HepG2 (cell line): ENCODE results near the gene MRPL54. TPM values are rescaled to one million over a fixed set of nuclear protein-coding genes. Genes with fewer than 3 reads are reported as not detected.

ENCODE experiments used
- ATAC-seq: fragments of 200-7000 bp; cut with Tn5 transposase; 3 replicates; pipeline ENCODE4 v1.9.1; 2020; ENCODE audit warnings: mild to moderate bottlenecking, moderate library complexity
- BruUV-seq: library from RNA; stranded (reverse); fragments of 400-500 nt; replicated peaks from 2 replicates; lab custom pipeline; 2021; lab: Mats Ljungman, UMichigan
- CTCF ChIA-PET: fragments of 300-600 bp; formaldehyde crosslinking; extraction: SDS; loops from one replicate; lab custom pipeline; 2021; ENCODE audit warnings: low total read pairs, inconsistent platforms, low intra/inter-chr PET ratio; lab: Yijun Ruan, JAX
- POLR2A ChIA-PET: fragments of 350-600 bp; sonication (Branson Sonifier 250); formaldehyde crosslinking; loops from one replicate; lab custom pipeline; 2020; ENCODE audit warnings: antibody characterized with exemption, inconsistent platforms; lab: Yijun Ruan, JAX
- DNase-seq: peaks from one replicate; pipeline ENCODE4 v3.0.0-alpha.2; 2015; ENCODE audit warnings: low spot score
- FAIRE-seq: peaks from 3 replicates; lab custom pipeline; 2011; peaks lifted over from hg19 to GRCh38; lab: Jason Lieb, UNC
- H2AFZ ChIP-seq: one replicate; pipeline ENCODE4 v1.6.1; 2011; ENCODE audit warnings: low read length, inconsistent platforms
- H3K27ac ChIP-seq: fragments of 300-600 bp; 3 replicates; pipeline ENCODE4 v1.8.0; 2011; ENCODE audit warnings: mixed run types, mild to moderate bottlenecking, mixed read lengths, low read length, inconsistent platforms; ENCODE audit not compliant: insufficient read depth; ENCODE audit errors: extremely low read length
- H3K27me3 ChIP-seq, 2 experiments: fragments of 200-600 bp in 1 of 2; 2 replicates in 1 of 2; 3 replicates in 1 of 2; pipeline versions ENCODE4 v1.6.0 to v1.8.0; 2011; ENCODE audit warnings: low read length in 2 of 2, mild to moderate bottlenecking in 2 of 2, moderate library complexity in 2 of 2, inconsistent platforms in 1 of 2; ENCODE audit not compliant: insufficient read depth in 2 of 2, control insufficient read depth in 1 of 2
- H3K36me3 ChIP-seq, 2 experiments: fragments of 200-600 bp in 1 of 2; replicated peaks in 1 of 2; 2 replicates in 1 of 2; 3 replicates in 1 of 2; pipeline versions ENCODE4 v1.5.1 to v1.8.0; 2011; ENCODE audit warnings: low read length in 2 of 2, inconsistent platforms in 1 of 2; ENCODE audit not compliant: insufficient read depth in 2 of 2, control insufficient read depth in 1 of 2
- H3K4me1 ChIP-seq: 2 replicates; pipeline ENCODE4 v1.5.1; 2012; ENCODE audit warnings: low read length, inconsistent platforms; ENCODE audit not compliant: insufficient read depth
- H3K4me2 ChIP-seq: 2 replicates; pipeline ENCODE4 v1.6.0; 2011; ENCODE audit warnings: low read depth, low read length, inconsistent platforms
- H3K4me3 ChIP-seq, 3 experiments: fragments of 200-600 bp in 1 of 3; sonication (generic), shearing (Covaris generic) in 1 of 3; replicated peaks in 1 of 3; 2 replicates each; pipeline ENCODE4 v1.5.1; 2011 to 2016; ENCODE audit warnings: low read length in 3 of 3, inconsistent platforms in 2 of 3, low read depth in 2 of 3, mild to moderate bottlenecking in 2 of 3, control low read depth in 1 of 3, mixed read lengths in 1 of 3; ENCODE audit not compliant: insufficient read depth in 1 of 3
- H3K79me2 ChIP-seq: one replicate; pipeline ENCODE4 v1.6.1; 2011; ENCODE audit warnings: low read length, inconsistent platforms; ENCODE audit not compliant: insufficient read depth
- H3K9ac ChIP-seq: 2 replicates; pipeline ENCODE4 v1.6.0; 2011; ENCODE audit warnings: mild to moderate bottlenecking, low read depth, low read length, inconsistent platforms; ENCODE audit not compliant: insufficient read depth
- H3K9me3 ChIP-seq: 2 replicates; pipeline ENCODE4 v1.5.1; 2012; ENCODE audit warnings: mild to moderate bottlenecking, low read length
- H4K20me1 ChIP-seq: 2 replicates; pipeline ENCODE4 v1.6.0; 2011; ENCODE audit warnings: inconsistent platforms, mild to moderate bottlenecking, low read length, moderate library complexity; ENCODE audit not compliant: insufficient read depth
- ETV6 ChIP-seq: sonication (generic); formaldehyde crosslinking; conservative IDR thresholded peaks from 2 replicates; pipeline ENCODE4 v1.4.0; 2020; ENCODE audit warnings: missing genetic modification reagents
- HDAC2 ChIP-seq: sonication (generic); formaldehyde crosslinking; IDR thresholded peaks from 2 replicates; pipeline ENCODE4 v1.4.0; 2020; ENCODE audit warnings: missing genetic modification reagents
- HOMEZ ChIP-seq: IDR thresholded peaks from 2 replicates; pipeline ENCODE4 v1.6.1; 2016; ENCODE audit warnings: low read depth
- KAT7 ChIP-seq: IDR thresholded peaks from 2 replicates; pipeline ENCODE4 v1.6.1; 2018; ENCODE audit warnings: borderline replicate concordance, missing compliant biosample characterization
- MTF2 ChIP-seq: sonication (generic); formaldehyde crosslinking; IDR thresholded peaks from 2 replicates; pipeline ENCODE4 v1.5.0; 2020; ENCODE audit warnings: missing genetic modification reagents, borderline replicate concordance
- NR0B2 ChIP-seq: sonication (generic); formaldehyde crosslinking; IDR thresholded peaks from 2 replicates; pipeline ENCODE4 v1.4.0; 2020; ENCODE audit warnings: mild to moderate bottlenecking, missing genetic modification reagents
- RERE ChIP-seq: IDR thresholded peaks from 2 replicates; pipeline ENCODE4 v1.6.1; 2016; ENCODE audit warnings: low read depth, missing genetic modification reagents, missing compliant biosample characterization
- SETDB1 ChIP-seq: sonication (generic); formaldehyde crosslinking; IDR thresholded peaks from 2 replicates; pipeline ENCODE4 v1.5.1; 2020; ENCODE audit warnings: missing genetic modification reagents, mild to moderate bottlenecking, borderline replicate concordance
- SMAD9 ChIP-seq: sonication (generic); formaldehyde crosslinking; IDR thresholded peaks from 2 replicates; pipeline ENCODE4 v1.5.1; 2020; ENCODE audit warnings: mild to moderate bottlenecking, missing genetic modification reagents
- ZBTB20 ChIP-seq: sonication (generic); formaldehyde crosslinking; IDR thresholded peaks from 2 replicates; pipeline ENCODE4 v1.8.1; 2023; ENCODE audit warnings: missing genetic modification reagents, low read depth, mild to moderate bottlenecking, borderline replicate concordance
- ZNF207 ChIP-seq: fragments of 450-650 bp; IDR thresholded peaks from 2 replicates; pipeline ENCODE4 v1.6.1; 2016; ENCODE audit warnings: antibody characterized with exemption, borderline replicate concordance
- ZNF317 ChIP-seq: sonication (generic); formaldehyde crosslinking; IDR thresholded peaks from 2 replicates; pipeline ENCODE4 v1.5.0; 2020; ENCODE audit warnings: mild to moderate bottlenecking, missing genetic modification reagents
- ZNF337 ChIP-seq: sonication (generic); formaldehyde crosslinking; IDR thresholded peaks from 2 replicates; pipeline ENCODE4 v1.5.1; 2020; ENCODE audit warnings: missing genetic modification reagents, low read depth, mild to moderate bottlenecking, borderline replicate concordance
- ZNF33A ChIP-seq: sonication (generic); formaldehyde crosslinking; IDR thresholded peaks from 2 replicates; pipeline ENCODE4 v1.5.1; 2020; ENCODE audit warnings: missing genetic modification reagents, mild to moderate bottlenecking, moderate library complexity, borderline replicate concordance
- ZNF343 ChIP-seq: sonication (generic); formaldehyde crosslinking; IDR thresholded peaks from 2 replicates; pipeline ENCODE4 v1.4.0; 2020; ENCODE audit warnings: mild to moderate bottlenecking, missing genetic modification reagents
- WGBS: methylation state at CpG from one replicate; pipeline ENCODE4 v1.1.6; 2017; ENCODE audit warnings: low lambda C conversion rate; 5-methylcytosine and 5-hydroxymethylcytosine counted together
- in situ Hi-C: cut with HindIII; loops from 2 replicates; pipeline ENCODE4 v1.10.0; 2017; ENCODE audit warnings: low pct_unique_long_range_greater_than_20kb; ENCODE audit not compliant: extremely low pct_ligation_motif_present
- intact Hi-C: fragments of 100-400 bp; cut with micrococcal nuclease; formaldehyde crosslinking; loops from one replicate; pipeline ENCODE4 v1.10.0; 2022; ENCODE audit not compliant: unreplicated experiment
- polyA plus RNA-seq, 8 experiments: library from polyadenylated mRNA; depleted of rRNA in 3 of 8; stranded (reverse) in 7 of 8; unstranded in 1 of 8; fragments of >200 nt; fragmentation: Illumina TruSeq in 4 of 8; extraction: Trizol in 4 of 8; gene quantifications; 2 replicates each; pipeline versions ENCODE4 v1.2.1 to v1.2.3, GENCODE V29; 2011 to 2016; ENCODE audit warnings: low read depth in 4 of 8, missing spikeins in 1 of 8, mixed read lengths in 1 of 8; ENCODE audit not compliant: insufficient read depth in 1 of 8
- total RNA-seq, 5 experiments: library from RNA; depleted of rRNA; stranded (reverse); fragments of >200 nt; fragmentation: Illumina TruSeq; extraction: Trizol; gene quantifications; 2 replicates each; pipeline ENCODE4 v1.2.3, GENCODE V29; 2016; ENCODE audit warnings: low read depth in 1 of 5

MRPL54 gene
- total and polyA plus RNA-seq, 2 of the 13 experiments (the other 11 are each of a cell fraction or from before 2014, with no cell fraction given): 36.8 to 66.9 TPM

- H3K4me1 ChIP-seq: no peaks in the 10 kb centered on the region
- no peak overlapping the region for H3K9ac ChIP-seq
- H3K9me3 ChIP-seq: no peaks in the 10 kb centered on the region
- BruUV-seq: no TSS peak
- H4K20me1 ChIP-seq: no peaks in the 10 kb centered on the region
- H3K27ac ChIP-seq: no peak overlapping the region
- H3K4me2 ChIP-seq: no peak overlapping the region
- WGBS: 46% methylated on average over 2 of the region's 2 CpGs
- no peak overlapping the region for H3K4me3 ChIP-seq
- no peak for ATAC-seq
- TF ChIP-seq HOMEZ (CRISPR knock-in tag): no peak
- TF ChIP-seq HDAC2 (CRISPR knock-in tag): no peak
- no peak for TF ChIP-seq ZNF317
- no peak for TF ChIP-seq ZNF337 (CRISPR knock-in tag)
- no peak for TF ChIP-seq ZNF33A (CRISPR knock-in tag)
- TF ChIP-seq NR0B2 (CRISPR knock-in tag): no peak
- TF ChIP-seq ZNF343 (CRISPR knock-in tag): no peak
- TF ChIP-seq SETDB1 (CRISPR knock-in tag): no peak
- no peak for TF ChIP-seq ETV6 (CRISPR knock-in tag)
- no peak for TF ChIP-seq ZNF207
- TF ChIP-seq KAT7 (CRISPR knock-in tag): no peak
- TF ChIP-seq ZBTB20 (CRISPR knock-in tag): no peak
- no peak for TF ChIP-seq MTF2 (CRISPR knock-in tag)
- no peak for TF ChIP-seq RERE (CRISPR knock-in tag)
- TF ChIP-seq SMAD9: no peak
- TF ChIP-seq, all 625 proteins: peak for 0
- FAIRE-seq: no peak
- intact Hi-C loops: no loop called here
- in situ Hi-C loops: no loop called here
- Histone ChIP-seq H3K79me2 (no peaks in the 10 kb centered on the region), H2AFZ (no peak overlapping the region), H3K27me3 (peaks cover 2 to 5% of the 10 kb centered on the region in 2 experiments; a peak in 4 of 5 replicates), H3K36me3 (no peaks in the 10 kb centered on the region)
- ChIA-PET POLR2A (no interaction called here), CTCF (no interaction called here)
- no peak for DNase-seq
Measured at GRCh38 chr19:3796358-3796757, 33.9 kb downstream of the MRPL54 start.
